ENCODE results near the gene SEC61B.
A peak's percentile ranks its signal among the peaks of the same experiment; 100 is the strongest.
"Not testable (repeated sequence)": the region's sequence is repeated elsewhere in the genome, so short reads cannot be mapped to it uniquely, and the experiment has no call there.

Gene SEC61B

DNA sequence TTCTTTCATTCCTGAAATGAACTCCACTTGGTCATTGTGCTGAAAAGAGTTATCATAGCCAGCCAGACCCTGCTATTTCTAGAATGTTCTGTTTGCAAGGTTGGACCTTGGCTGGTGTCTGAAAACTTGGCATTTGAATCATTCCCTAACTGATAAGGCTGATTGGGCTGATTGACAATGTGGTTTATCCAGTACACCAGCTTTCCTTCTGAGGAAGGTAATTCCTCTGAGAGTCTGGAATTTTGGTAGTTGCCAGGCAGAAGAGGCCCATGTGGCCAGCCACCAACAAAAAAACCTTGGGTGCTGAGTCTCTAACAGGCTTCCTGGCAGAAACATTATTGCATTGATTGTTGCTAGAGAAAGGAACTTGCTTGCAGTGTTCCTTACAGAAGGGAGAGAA is 15.3 kb downstream of the SEC61B start:
- DNase-seq (ENCODE audit: low read depth, low spot score): no peak

GRCh38 chr9:99237849-99238248 is 15.8 kb downstream of the SEC61B start:
- not testable (repeated sequence) for DNase-seq (ENCODE audit: low read depth, low spot score)

DNA sequence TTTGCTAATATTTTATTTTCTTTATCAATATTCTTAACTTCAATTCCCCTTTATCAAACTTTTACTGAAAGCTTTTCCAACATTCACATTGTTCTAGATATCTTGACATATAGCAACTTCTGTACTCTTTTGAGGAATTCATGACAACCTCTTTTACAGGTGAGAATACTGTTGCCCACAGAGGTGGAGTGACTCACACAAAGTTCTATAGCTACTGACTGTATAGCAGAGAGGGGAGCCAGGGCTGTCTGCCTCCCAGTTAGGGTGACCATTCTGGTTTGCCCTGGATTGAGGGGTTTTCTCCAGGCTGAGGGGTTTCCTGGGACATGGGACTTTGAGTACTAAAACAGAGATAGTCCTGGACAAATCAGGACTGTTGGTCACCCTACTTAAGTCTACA is 16.2 kb downstream of the SEC61B start:
- no peak for DNase-seq (ENCODE audit: low read depth, low spot score)

GRCh38 chr9:99239341-99240060 is 17.4 kb downstream of the SEC61B start:
- DNase-seq (ENCODE audit: low read depth, low spot score): no peak

- DNase-seq (ENCODE audit: low read depth, low spot score): no peak
These were observed 19.0 kb downstream of the SEC61B start for GRCh38 chr9:99241106-99241505.

DNA sequence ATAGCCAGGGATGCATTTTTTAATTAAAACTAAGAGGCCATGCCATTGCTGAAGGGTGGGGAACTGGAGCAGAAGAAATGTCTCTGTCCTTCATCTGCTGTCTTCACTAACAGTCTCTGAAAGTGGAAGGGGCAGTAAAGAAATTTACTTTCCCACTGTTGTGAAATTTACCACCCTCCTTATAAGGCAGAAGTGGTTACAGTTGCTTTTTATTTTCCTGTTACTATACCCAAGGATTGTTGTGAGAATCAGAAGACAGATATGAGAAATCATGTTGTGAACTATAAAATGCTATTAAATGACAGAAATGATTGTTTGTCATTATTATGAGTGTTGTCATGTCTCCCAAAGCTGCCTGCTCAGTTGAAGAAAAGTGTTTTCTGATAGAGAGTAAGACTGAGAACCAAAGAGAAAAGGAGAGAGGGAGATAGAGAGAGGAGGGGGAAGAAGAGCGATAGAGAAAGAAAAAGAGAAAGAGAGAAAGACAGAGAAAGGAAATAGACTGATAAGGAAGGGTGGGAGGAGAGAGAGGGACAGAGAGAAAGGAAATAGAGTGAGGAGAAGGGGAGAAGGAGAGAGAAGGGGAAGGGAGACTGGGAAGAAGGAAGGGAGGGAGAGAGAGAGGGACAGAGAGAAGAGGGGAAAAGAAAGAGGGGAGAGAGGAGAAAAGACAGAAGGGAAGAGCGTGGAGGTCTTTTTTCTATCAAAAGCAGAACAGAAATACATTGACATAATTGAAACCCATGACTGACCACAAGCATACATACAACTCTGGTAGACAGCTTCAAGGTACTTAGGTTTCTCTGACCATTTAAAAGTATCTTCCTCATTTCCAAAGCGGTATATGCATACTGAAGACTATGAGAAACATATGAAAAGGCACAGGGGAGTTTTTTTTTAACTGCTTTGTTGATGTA is 22.5 kb downstream of the SEC61B start:
- no peak for DNase-seq (ENCODE audit: low read depth, low spot score)

GRCh38 chr9:99249619-99250018 is 27.5 kb downstream of the SEC61B start:
- DNase-seq (ENCODE audit: low read depth, low spot score): no peak

GRCh38 chr9:99251157-99251556 is 29.1 kb downstream of the SEC61B start:
- no peak for DNase-seq (ENCODE audit: low read depth, low spot score)

DNA sequence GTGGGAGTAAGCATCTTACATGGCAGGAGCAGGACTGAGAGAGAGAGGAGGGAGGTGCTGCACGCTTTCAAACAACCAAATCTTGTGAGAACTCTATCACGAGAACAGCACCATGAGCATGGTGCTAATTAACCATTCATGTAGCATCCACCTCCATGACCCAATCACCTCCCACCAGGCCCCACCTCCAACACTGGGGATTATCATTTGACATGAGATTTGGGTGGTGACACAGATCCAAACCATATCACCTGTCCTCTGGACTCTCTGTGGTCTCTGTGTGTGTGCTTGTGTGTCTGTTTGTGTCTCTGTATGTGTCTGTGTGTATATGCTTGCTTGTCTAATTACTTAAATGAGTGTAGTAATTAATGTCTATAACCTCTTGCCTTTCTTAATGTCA is 31.1 kb downstream of the SEC61B start:
- no peak for DNase-seq (ENCODE audit: low read depth, low spot score)

GRCh38 chr9:99253772-99254431 is 31.8 kb downstream of the SEC61B start:
- DNase-seq (ENCODE audit: low read depth, low spot score): no peak

DNA sequence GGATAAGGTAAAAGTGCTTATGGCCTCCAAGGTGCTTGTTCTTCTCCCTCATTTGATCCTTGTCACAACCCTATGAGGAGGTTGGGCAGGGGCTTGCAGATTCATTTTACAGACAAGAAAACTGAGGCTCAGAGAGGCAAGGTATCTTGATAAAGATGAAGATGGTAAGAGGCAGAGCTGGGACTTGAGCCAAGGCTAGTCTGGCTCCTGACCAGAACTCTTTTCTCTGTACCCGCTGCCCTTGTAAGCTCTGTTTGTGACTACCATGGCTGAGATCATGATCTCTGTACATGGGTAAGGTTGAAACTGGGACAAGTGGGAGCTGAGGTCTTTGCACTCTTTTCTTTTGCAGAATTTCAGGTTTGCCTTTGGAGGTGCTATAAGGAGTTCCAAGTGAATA is 33.6 kb downstream of the SEC61B start:
- no peak for DNase-seq (ENCODE audit: low read depth, low spot score)

DNA sequence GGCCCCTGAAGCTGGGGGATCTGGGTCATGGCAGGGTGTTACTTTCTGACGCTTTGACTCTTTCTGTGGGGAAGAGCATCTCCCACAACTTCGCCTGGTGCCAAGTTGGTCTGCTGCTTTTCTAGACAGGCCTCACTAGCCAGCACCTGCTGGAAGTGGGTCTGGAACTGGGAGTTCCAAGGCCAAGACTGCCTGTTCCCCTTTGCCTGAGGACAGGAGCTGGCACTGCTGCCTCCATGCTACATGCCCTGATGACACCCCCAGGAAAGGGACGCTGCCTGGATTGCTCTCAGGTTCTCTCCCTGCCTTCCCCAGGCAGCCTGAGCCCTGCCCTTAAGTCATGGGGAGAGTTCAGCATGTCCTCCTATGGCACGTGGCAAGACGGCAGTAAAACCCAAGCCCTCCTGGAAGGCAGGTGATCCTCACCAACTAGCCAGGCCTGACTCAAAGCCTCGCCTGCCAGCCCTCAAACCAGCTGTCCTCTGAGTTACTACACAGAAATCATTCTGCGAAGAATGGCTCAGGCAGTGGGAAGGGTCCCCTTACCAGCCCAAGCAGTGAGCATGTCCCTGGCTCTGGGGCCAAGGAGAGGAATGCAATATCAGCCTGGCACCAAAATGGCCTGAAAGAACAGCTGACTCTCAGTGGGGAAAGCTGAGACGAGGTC is 35.8 kb downstream of the SEC61B start:
- DNase-seq (ENCODE audit: low read depth, low spot score): no peak

GRCh38 chr9:99259231-99259918 is 37.3 kb downstream of the SEC61B start:
- DNase-seq (ENCODE audit: low read depth, low spot score): peak; percentile 56

DNA sequence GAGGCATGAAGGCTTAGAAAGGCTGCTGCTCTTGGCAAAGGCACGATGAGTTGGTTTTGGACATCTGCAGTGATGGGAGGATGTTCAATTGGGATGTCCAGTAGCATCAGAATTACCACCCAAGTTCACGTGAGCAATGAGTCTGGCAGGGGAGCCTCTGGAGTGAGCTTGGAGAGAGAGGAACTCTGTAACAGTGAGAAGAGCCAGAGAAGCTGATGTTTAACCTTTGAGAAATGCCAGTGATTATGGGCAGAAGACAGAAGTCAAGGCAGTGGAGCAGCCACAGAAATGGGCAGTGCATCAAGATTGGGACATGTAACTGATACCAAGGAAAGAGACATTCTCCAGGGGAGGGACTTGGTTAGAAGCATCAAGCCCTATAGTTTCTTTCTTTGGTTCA is 39.8 kb downstream of the SEC61B start:
- DNase-seq (ENCODE audit: low read depth, low spot score): no peak

DNA sequence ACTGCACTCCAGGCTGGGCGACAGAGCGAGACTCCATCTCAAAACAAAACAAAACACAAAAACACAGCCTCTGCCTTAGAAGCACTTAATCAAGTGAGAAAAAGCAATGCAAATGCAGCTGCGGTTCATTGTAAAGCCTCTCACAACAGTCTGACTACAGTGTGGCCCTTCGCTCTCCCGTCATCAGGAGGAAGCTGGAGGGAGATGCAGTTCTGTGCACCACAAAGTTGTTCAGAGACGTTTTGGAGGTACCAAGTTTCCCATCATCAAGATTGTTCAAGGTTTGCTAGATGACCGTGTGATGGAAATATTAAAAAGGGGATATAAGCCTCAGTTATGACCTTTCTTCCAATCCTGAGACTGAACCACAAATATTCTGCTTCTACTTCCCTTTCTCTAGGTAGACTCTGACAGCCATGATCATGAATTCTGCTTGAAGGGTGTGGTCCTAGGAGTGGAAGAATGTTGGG is 40.9 kb downstream of the SEC61B start:
- no peak for DNase-seq (ENCODE audit: low read depth, low spot score)

- DNase-seq (ENCODE audit: low read depth, low spot score): no peak
These were observed 42.1 kb downstream of the SEC61B start for GRCh38 chr9:99264070-99264680.

- DNase-seq (ENCODE audit: low read depth, low spot score): no peak
These were observed 43.6 kb downstream of the SEC61B start for GRCh38 chr9:99265691-99266090.

GRCh38 chr9:99266255-99267023 is 44.4 kb downstream of the SEC61B start:
- peak; percentile 89 for DNase-seq (ENCODE audit: low read depth, low spot score)

DNA sequence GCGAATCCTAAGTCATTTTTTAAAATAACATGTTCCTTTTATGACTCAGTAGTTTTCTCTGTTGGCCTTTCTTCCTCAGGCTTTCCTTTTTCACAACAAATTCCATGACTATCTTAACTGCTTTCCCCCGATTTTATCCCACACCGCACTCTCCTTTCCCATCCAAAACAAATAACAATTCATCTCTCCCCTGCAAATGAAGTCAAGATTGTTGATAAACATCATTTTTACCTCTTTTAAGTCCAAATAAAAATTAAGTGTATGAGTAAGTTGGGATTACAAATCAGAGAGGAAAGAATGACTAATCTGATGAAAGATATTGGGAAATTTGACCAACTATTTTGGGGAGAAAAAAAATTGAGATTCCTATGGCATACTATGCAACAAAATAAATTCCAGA is 47.3 kb downstream of the SEC61B start:
- DNase-seq (ENCODE audit: low read depth, low spot score): no peak

DNA sequence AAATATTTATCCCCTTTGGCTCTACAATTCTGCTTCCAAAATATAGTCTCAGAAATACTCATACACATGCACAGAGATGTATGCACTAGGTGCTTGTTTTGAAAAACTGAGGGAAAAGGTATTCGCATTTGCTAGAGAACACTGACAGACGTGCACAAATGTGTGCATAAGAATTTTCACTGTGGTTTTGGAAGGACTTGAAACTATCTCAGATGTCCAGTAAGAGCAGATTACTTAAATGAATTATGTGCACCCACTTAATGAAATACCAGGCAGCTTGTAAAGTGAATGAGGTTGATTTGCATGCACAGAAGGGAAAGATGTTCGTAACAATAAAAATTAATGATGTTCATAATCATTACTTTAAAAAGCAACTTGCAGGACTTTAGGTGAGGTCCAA is 48.4 kb downstream of the SEC61B start:
- no peak for DNase-seq (ENCODE audit: low read depth, low spot score)
